ENCODE measurements around the gene GOLGA6B. TPM values are rescaled to one million over a fixed set of nuclear protein-coding genes. Genes with fewer than 3 reads are reported as not detected.
"Not testable (repeated sequence)": the region's sequence is repeated elsewhere in the genome, so short reads cannot be mapped to it uniquely, and the experiment has no call there.

Gene GOLGA6B
- polyA plus RNA-seq, 3 donors: 0.04 TPM; not detected in 2

DNA sequence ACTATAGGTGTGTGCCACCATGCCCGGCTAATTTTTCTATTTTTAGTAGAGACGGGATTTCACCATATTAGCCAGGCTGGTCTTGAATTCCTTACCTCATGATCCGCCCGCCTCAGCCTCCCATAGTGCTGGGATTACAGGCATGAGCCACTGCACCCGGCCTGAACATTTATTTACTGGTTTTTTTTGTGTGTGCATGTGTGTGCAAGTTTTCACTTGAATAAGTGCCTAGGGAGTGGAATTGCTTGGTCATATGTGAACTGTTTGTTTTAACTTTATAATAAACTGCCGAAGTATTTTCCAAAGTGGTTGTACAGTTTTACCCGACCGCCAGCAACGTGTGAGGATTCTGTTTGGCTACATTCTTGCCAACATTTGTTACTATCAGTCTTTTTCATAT, 45.6 kb downstream of the GOLGA6B start:
- 100% methylated on average over 3 of the region's 9 CpGs for WGBS (ENCODE audit: insufficient coverage)
- Histone ChIP-seq H3K27ac (ENCODE audit: low read depth in 1 of 2, low read length in 2 of 2) (no peak overlapping the region), H3K9me3 (replicated peaks in 1 of 2; ENCODE audit: control insufficient read depth in 1 of 2, insufficient read depth in 1 of 2, low read length in 2 of 2) (no peaks in the 10 kb centered on the region), H3K9ac (ENCODE audit: insufficient read depth, low read length, poor library complexity, severe bottlenecking) (no peak overlapping the region), H3K4me1 (ENCODE audit: control insufficient read depth in 1 of 2, insufficient read depth in 2 of 2, low read length in 2 of 2) (no peaks in the 10 kb centered on the region), H4K20me1 (ENCODE audit: insufficient read depth, low read length) (no peaks in the 10 kb centered on the region), H3K4me2 (replicated peaks; ENCODE audit: extremely low read depth, low read length, poor library complexity, severe bottlenecking) (no peak overlapping the region), H3K4me3 (replicated peaks in 1 of 3; ENCODE audit: low read depth in 2 of 3, low read length in 3 of 3) (no peak overlapping the region), H3K27me3 (ENCODE audit: control insufficient read depth in 2 of 2, insufficient read depth in 2 of 2, low read length in 2 of 2) (no peaks in the 10 kb centered on the region), H3K79me2 (ENCODE audit: insufficient read depth, low read length) (no peaks in the 10 kb centered on the region), H2AFZ (ENCODE audit: insufficient read depth, low read depth, low read length, poor library complexity, severe bottlenecking) (no peak overlapping the region), H3K36me3 (replicated peaks in 1 of 2; ENCODE audit: control insufficient read depth in 1 of 2, insufficient read depth in 2 of 2, low read length in 2 of 2) (no peaks in the 10 kb centered on the region)
- DNase-seq: no peak
- intact Hi-C loops (cut with micrococcal nuclease): no loop called here
- Mint-ChIP-seq H3K27me3 (ENCODE audit: low read depth in 3 of 3) (no peaks in the 10 kb centered on the region), H3K4me3 (no peak overlapping the region), H3K9me3 (no peaks in the 10 kb centered on the region), H3K4me1 (no peaks in the 10 kb centered on the region), H3K27ac (no peak overlapping the region), H3K36me3 (no peaks in the 10 kb centered on the region)
- TF ChIP-seq, protein P1, sequence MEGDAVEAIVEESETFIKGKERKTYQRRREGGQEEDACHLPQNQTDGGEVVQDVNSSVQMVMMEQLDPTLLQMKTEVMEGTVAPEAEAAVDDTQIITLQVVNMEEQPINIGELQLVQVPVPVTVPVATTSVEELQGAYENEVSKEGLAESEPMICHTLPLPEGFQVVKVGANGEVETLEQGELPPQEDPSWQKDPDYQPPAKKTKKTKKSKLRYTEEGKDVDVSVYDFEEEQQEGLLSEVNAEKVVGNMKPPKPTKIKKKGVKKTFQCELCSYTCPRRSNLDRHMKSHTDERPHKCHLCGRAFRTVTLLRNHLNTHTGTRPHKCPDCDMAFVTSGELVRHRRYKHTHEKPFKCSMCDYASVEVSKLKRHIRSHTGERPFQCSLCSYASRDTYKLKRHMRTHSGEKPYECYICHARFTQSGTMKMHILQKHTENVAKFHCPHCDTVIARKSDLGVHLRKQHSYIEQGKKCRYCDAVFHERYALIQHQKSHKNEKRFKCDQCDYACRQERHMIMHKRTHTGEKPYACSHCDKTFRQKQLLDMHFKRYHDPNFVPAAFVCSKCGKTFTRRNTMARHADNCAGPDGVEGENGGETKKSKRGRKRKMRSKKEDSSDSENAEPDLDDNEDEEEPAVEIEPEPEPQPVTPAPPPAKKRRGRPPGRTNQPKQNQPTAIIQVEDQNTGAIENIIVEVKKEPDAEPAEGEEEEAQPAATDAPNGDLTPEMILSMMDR (IDR thresholded peaks at IDR 0.05): no peak

- Histone ChIP-seq H3K4me2 (replicated peaks; ENCODE audit: extremely low read depth, low read length, poor library complexity, severe bottlenecking) (no peak overlapping the region), H3K79me2 (ENCODE audit: insufficient read depth, low read length) (no peaks in the 10 kb centered on the region), H3K27ac (ENCODE audit: low read depth in 1 of 2, low read length in 2 of 2) (no peak overlapping the region), H4K20me1 (ENCODE audit: insufficient read depth, low read length) (no peaks in the 10 kb centered on the region), H3K9me3 (replicated peaks in 1 of 2; ENCODE audit: control insufficient read depth in 1 of 2, insufficient read depth in 1 of 2, low read length in 2 of 2) (no peaks in the 10 kb centered on the region), H3K4me3 (replicated peaks in 1 of 3; ENCODE audit: low read depth in 2 of 3, low read length in 3 of 3) (no peak overlapping the region), H3K9ac (ENCODE audit: insufficient read depth, low read length, poor library complexity, severe bottlenecking) (no peak overlapping the region), H2AFZ (ENCODE audit: insufficient read depth, low read depth, low read length, poor library complexity, severe bottlenecking) (no peak overlapping the region), H3K4me1 (ENCODE audit: control insufficient read depth in 1 of 2, insufficient read depth in 2 of 2, low read length in 2 of 2) (no peaks in the 10 kb centered on the region), H3K27me3 (ENCODE audit: control insufficient read depth in 2 of 2, insufficient read depth in 2 of 2, low read length in 2 of 2) (no peaks in the 10 kb centered on the region), H3K36me3 (replicated peaks in 1 of 2; ENCODE audit: control insufficient read depth in 1 of 2, insufficient read depth in 2 of 2, low read length in 2 of 2) (no peaks in the 10 kb centered on the region)
- TF ChIP-seq, protein P1 (IDR thresholded peaks at IDR 0.05): no peak
- intact Hi-C loops (cut with micrococcal nuclease): no loop called here
- 93% methylated on average over 3 of the region's 11 CpGs for WGBS (ENCODE audit: insufficient coverage)
- H3K27me3 Mint-ChIP-seq (ENCODE audit: low read depth in 3 of 3): no peaks in the 10 kb centered on the region
- no peak overlapping the region for H3K27ac Mint-ChIP-seq
- H3K36me3 Mint-ChIP-seq: no peaks in the 10 kb centered on the region
- DNase-seq: no peak
- H3K4me1 Mint-ChIP-seq: peaks cover 6% of the 10 kb centered on the region
- H3K4me3 Mint-ChIP-seq: no peak overlapping the region
- no peaks in the 10 kb centered on the region for H3K9me3 Mint-ChIP-seq
Observed at GRCh38 chr15:72706266-72706665, 51.8 kb downstream of the GOLGA6B start.

GRCh38 chr15:72708551-72709303, 54.2 kb downstream of the GOLGA6B start:
- H3K27me3 Mint-ChIP-seq (ENCODE audit: low read depth in 3 of 3); H3K4me1 Mint-ChIP-seq; H3K9ac ChIP-seq (ENCODE audit: insufficient read depth, low read length, poor library complexity, severe bottlenecking); H3K36me3 Mint-ChIP-seq; H3K4me1 ChIP-seq (ENCODE audit: control insufficient read depth in 1 of 2, insufficient read depth in 2 of 2, low read length in 2 of 2); H4K20me1 ChIP-seq (ENCODE audit: insufficient read depth, low read length); H3K4me2 ChIP-seq (replicated peaks; ENCODE audit: extremely low read depth, low read length, poor library complexity, severe bottlenecking); H3K79me2 ChIP-seq (ENCODE audit: insufficient read depth, low read length); H2AFZ ChIP-seq (ENCODE audit: insufficient read depth, low read depth, low read length, poor library complexity, severe bottlenecking); H3K27me3 ChIP-seq (ENCODE audit: control insufficient read depth in 2 of 2, insufficient read depth in 2 of 2, low read length in 2 of 2); DNase-seq; intact Hi-C loops (cut with micrococcal nuclease); H3K4me3 Mint-ChIP-seq; H3K36me3 ChIP-seq (replicated peaks in 1 of 2; ENCODE audit: control insufficient read depth in 1 of 2, insufficient read depth in 2 of 2, low read length in 2 of 2); H3K27ac ChIP-seq (ENCODE audit: low read depth in 1 of 2, low read length in 2 of 2); H3K9me3 Mint-ChIP-seq; H3K9me3 ChIP-seq (replicated peaks in 1 of 2; ENCODE audit: control insufficient read depth in 1 of 2, insufficient read depth in 1 of 2, low read length in 2 of 2); H3K4me3 ChIP-seq (replicated peaks in 1 of 3; ENCODE audit: low read depth in 2 of 3, low read length in 3 of 3): not testable (repeated sequence)
- WGBS (ENCODE audit: insufficient coverage): 0% methylated on average over 1 of the region's 8 CpGs
- H3K27ac Mint-ChIP-seq: peak overlapping the region in 1 of 7 donors; percentile 38

All from CD14-positive monocyte (primary cell).